Measurements from ENCODE around the gene TMEM272. TPM values are rescaled to one million over a fixed set of nuclear protein-coding genes. Genes with fewer than 3 reads are reported as not detected.

TMEM272 gene
- total RNA-seq (2022) (not detected in 2 replicates), Bru-seq, nascent RNA (percentile 19 among the genes with signal in this experiment), BruChase-seq, experiment 1, labeled RNA remaining after a 6-hour chase (percentile 24 among the genes with signal in this experiment), BruChase-seq, experiment 2, labeled RNA remaining after a 2-hour chase (percentile 13 among the genes with signal in this experiment)
- long read RNA-seq = 0 reads

- H3K9me3 Mint-ChIP-seq (ENCODE audit: low read depth, unreplicated experiment) = no peaks in the 10 kb centered on the region
- no peaks in the 10 kb centered on the region for H3K36me3 Mint-ChIP-seq (ENCODE audit: insufficient read depth, unreplicated experiment)
- peak; percentile 74 for DNase-seq
- peaks cover 11% of the 10 kb centered on the region for H3K4me1 Mint-ChIP-seq (ENCODE audit: low read depth, unreplicated experiment)
- peak within 1 kb of the TSS; percentile 56 for H3K4me3 Mint-ChIP-seq (ENCODE audit: low read depth, unreplicated experiment)
- no TSS peak for BruUV-seq (replicated peaks)
- H3K27ac Mint-ChIP-seq (ENCODE audit: unreplicated experiment) = no peak within 1 kb of the TSS
- TF ChIP-seq CTCF (IDR thresholded peaks at IDR 0.05; ENCODE audit: unreplicated experiment) = peak; percentile 70
- intact Hi-C loops (cut with micrococcal nuclease; ENCODE audit: unreplicated experiment) = no loop called here
- H3K27me3 Mint-ChIP-seq (ENCODE audit: unreplicated experiment) = peaks cover 30% of the 10 kb centered on the region
- CTCF ChIA-PET = no interaction called here
These were observed at the start of gene TMEM272 for GRCh38 chr13:51844862-51845573. Gene TMEM272, minus strand, starts transcription at chr13:51845177. Its CDS starts 6,647 bp downstream, at chr13:51838530.

GRCh38 chr13:51894239-51894638, 49.3 kb upstream of the TMEM272 start:
- Mint-ChIP-seq H3K4me3 (ENCODE audit: low read depth, unreplicated experiment) (no peak overlapping the region), H3K27me3 (ENCODE audit: unreplicated experiment) (peaks cover 51% of the 10 kb centered on the region), H3K36me3 (ENCODE audit: insufficient read depth, unreplicated experiment) (peaks cover 3% of the 10 kb centered on the region), H3K4me1 (ENCODE audit: low read depth, unreplicated experiment) (no peaks in the 10 kb centered on the region), H3K9me3 (ENCODE audit: low read depth, unreplicated experiment) (no peaks in the 10 kb centered on the region), H3K27ac (ENCODE audit: unreplicated experiment) (no peak overlapping the region)
- no peak for TF ChIP-seq CTCF (IDR thresholded peaks at IDR 0.05; ENCODE audit: unreplicated experiment)
- CTCF ChIA-PET = no interaction called here
- intact Hi-C loops (cut with micrococcal nuclease; ENCODE audit: unreplicated experiment) = loop anchor here (10.0 kb wide), 1 partner anchor 111 kb away; no protein-coding TSS in a partner anchor
- no TSS peak for BruUV-seq (replicated peaks)
- DNase-seq = no peak

- H3K4me3 Mint-ChIP-seq (ENCODE audit: low read depth, unreplicated experiment) = no peak overlapping the region
- BruUV-seq (replicated peaks) = no TSS peak
- peaks cover 51% of the 10 kb centered on the region for H3K27me3 Mint-ChIP-seq (ENCODE audit: unreplicated experiment)
- no peak overlapping the region for H3K27ac Mint-ChIP-seq (ENCODE audit: unreplicated experiment)
- intact Hi-C loops (cut with micrococcal nuclease; ENCODE audit: unreplicated experiment) = loop anchor here (10.0 kb wide), 1 partner anchor 112 kb away; no protein-coding TSS in a partner anchor
- CTCF ChIA-PET = interaction anchor here (0.6 kb wide), 1 partner anchor 500 kb away, joined by 3 read pairs; no protein-coding TSS in a partner anchor
- TF ChIP-seq CTCF (IDR thresholded peaks at IDR 0.05; ENCODE audit: unreplicated experiment) = no peak
- no peak for DNase-seq
- H3K4me1 Mint-ChIP-seq (ENCODE audit: low read depth, unreplicated experiment) = no peaks in the 10 kb centered on the region
- H3K9me3 Mint-ChIP-seq (ENCODE audit: low read depth, unreplicated experiment) = no peaks in the 10 kb centered on the region
- H3K36me3 Mint-ChIP-seq (ENCODE audit: insufficient read depth, unreplicated experiment) = no peaks in the 10 kb centered on the region
These were observed 47.7 kb upstream of the TMEM272 start for GRCh38 chr13:51892657-51893056.

- no peaks in the 10 kb centered on the region for H3K4me1 Mint-ChIP-seq (ENCODE audit: low read depth, unreplicated experiment)
- DNase-seq = no peak
- CTCF ChIA-PET = no interaction called here
These were observed 42.5 kb upstream of the TMEM272 start for GRCh38 chr13:51887468-51887867.

More at GRCh38 chr13:51887468-51887867, 42.5 kb upstream of the TMEM272 start:
- no peak for TF ChIP-seq CTCF (IDR thresholded peaks at IDR 0.05; ENCODE audit: unreplicated experiment)
- no peaks in the 10 kb centered on the region for H3K9me3 Mint-ChIP-seq (ENCODE audit: low read depth, unreplicated experiment)
- no peaks in the 10 kb centered on the region for H3K36me3 Mint-ChIP-seq (ENCODE audit: insufficient read depth, unreplicated experiment)
- no peak overlapping the region for H3K4me3 Mint-ChIP-seq (ENCODE audit: low read depth, unreplicated experiment)
- intact Hi-C loops (cut with micrococcal nuclease; ENCODE audit: unreplicated experiment) = no loop called here
- peaks cover 47% of the 10 kb centered on the region for H3K27me3 Mint-ChIP-seq (ENCODE audit: unreplicated experiment)
- no TSS peak for BruUV-seq (replicated peaks)
- no peak overlapping the region for H3K27ac Mint-ChIP-seq (ENCODE audit: unreplicated experiment)
